ENCODE measurements around the gene IFT122.
A peak's percentile ranks its signal among the peaks of the same experiment; 100 is the strongest.

IFT122 gene

DNA sequence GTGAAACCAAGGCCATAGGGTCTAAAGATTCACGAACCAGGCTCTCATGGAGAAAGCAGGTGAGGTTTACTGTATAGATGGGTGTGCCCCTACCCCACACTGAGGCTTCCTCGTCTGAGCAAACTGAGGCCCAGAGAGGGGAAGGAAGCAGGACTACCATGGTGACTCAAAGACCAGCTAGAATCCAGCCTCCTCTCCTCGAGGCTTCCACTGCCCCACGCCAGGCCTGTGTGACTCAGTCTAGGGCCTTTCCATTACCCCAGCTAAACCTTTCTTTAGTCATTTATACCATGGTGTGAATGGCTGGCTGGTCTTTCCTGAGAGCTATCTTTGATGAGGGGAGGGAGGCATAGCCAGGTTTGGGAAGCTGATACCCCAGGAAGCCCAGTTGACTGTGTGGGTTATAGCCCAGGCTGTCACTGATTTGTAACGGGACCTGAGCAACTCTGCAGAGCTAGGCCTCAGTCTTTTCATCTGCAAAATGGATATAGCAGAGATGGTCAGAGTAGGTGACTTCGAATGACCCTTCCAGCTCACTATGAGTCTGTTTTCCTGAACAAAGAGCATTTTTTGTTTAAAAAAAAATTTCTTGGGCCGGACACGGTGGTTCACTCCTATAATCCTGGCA, 85.4 kb downstream of the IFT122 start:
- no peaks in the 10 kb centered on the region for H3K27me3 ChIP-seq (replicated peaks; ENCODE audit: control insufficient read depth, insufficient read depth, low read length)
- no peak overlapping the region for H3K4me3 ChIP-seq (ENCODE audit: low read length)
- peaks cover 17% of the 10 kb centered on the region for H3K4me1 ChIP-seq (ENCODE audit: control insufficient read depth, insufficient read depth, low read length)
- no peaks in the 10 kb centered on the region for H3K36me3 ChIP-seq (ENCODE audit: control insufficient read depth, insufficient read depth, low read length, severe bottlenecking)
- no peak overlapping the region for H3K9ac ChIP-seq (ENCODE audit: low read length)
- DNase-seq (ENCODE audit: low read depth): peak; percentile 42
- no peaks in the 10 kb centered on the region for H3K9me3 ChIP-seq (ENCODE audit: control insufficient read depth, low read length)

DNA sequence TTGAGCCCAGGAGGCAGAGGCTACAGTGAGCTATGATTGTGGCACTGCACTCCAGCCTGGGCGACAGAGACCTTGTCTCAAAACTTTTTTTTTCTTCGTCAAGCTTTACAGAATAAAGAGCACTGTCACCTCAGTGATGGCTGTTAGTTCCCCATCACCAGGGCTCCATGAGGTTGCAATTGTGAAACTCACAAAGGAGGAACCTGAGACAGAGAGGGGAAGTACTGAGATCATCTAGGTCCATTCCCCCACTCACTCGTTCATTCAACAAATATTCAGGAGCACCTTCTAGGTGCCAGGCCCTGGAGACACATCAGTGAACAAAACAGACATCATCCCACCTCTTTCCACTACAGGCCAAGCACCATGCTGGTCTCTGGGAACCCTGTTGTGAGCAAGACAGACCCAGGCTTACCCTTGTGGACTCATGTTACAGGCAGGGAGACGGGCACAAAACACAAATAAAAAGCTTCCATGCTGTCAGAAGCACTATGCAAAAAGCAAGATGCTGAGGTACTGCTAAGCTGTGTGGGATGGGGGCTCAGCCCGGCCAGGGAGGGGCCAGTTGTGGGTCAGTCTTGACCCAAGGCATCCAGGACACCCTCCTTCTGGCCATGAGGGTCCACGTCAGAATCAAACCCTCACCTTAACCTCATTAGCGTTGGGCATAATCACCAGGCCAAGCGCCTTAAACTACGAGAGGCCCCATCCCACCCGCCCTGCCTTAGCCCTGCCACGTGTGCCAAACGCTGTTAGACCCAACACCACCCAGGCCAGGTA, 86.3 kb downstream of the IFT122 start:
- H3K9ac ChIP-seq (ENCODE audit: low read length): no peak overlapping the region
- no peaks in the 10 kb centered on the region for H3K36me3 ChIP-seq (ENCODE audit: control insufficient read depth, insufficient read depth, low read length, severe bottlenecking)
- peaks cover 21% of the 10 kb centered on the region for H3K4me1 ChIP-seq (ENCODE audit: control insufficient read depth, insufficient read depth, low read length)
- no peaks in the 10 kb centered on the region for H3K27me3 ChIP-seq (replicated peaks; ENCODE audit: control insufficient read depth, insufficient read depth, low read length)
- no peaks in the 10 kb centered on the region for H3K9me3 ChIP-seq (ENCODE audit: control insufficient read depth, low read length)
- no peak for DNase-seq (ENCODE audit: low read depth)
- H3K4me3 ChIP-seq (ENCODE audit: low read length): no peak overlapping the region

DNA sequence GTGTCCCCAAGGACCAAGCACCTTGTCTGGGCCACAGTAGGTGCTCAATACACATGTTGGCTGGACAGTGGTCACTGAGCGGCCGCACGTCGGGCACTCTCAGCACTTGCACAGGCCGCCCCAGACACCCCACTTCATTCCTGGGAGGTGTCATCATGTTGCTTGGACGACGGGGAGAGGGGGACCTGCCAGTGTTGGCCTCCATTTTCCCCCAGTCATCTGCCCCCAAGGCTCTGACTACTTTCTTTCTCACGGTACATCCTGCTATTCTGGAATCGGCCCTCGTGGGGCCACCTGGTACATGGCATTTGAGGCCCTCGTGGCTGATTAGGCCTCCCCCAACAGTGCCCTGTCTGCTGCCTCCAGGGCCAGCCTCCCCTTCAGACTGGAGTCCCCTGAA, 87.2 kb downstream of the IFT122 start:
- no peaks in the 10 kb centered on the region for H3K9me3 ChIP-seq (ENCODE audit: control insufficient read depth, low read length)
- peaks cover 21% of the 10 kb centered on the region for H3K4me1 ChIP-seq (ENCODE audit: control insufficient read depth, insufficient read depth, low read length)
- DNase-seq (ENCODE audit: low read depth): no peak
- no peak overlapping the region for H3K4me3 ChIP-seq (ENCODE audit: low read length)
- H3K36me3 ChIP-seq (ENCODE audit: control insufficient read depth, insufficient read depth, low read length, severe bottlenecking): no peaks in the 10 kb centered on the region
- H3K27me3 ChIP-seq (replicated peaks; ENCODE audit: control insufficient read depth, insufficient read depth, low read length): no peaks in the 10 kb centered on the region
- no peak overlapping the region for H3K9ac ChIP-seq (ENCODE audit: low read length)

DNA sequence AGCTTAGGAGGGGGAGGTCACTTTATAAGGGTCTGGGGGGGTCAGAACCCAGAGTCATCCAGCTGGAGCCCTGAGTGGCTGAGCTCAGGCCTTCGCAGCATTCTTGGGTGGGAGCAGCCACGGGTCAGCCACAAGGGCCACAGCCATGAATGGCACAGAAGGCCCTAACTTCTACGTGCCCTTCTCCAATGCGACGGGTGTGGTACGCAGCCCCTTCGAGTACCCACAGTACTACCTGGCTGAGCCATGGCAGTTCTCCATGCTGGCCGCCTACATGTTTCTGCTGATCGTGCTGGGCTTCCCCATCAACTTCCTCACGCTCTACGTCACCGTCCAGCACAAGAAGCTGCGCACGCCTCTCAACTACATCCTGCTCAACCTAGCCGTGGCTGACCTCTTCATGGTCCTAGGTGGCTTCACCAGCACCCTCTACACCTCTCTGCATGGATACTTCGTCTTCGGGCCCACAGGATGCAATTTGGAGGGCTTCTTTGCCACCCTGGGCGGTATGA, 88.6 kb downstream of the IFT122 start, which contains the start of gene RHO:
TSS of gene RHO (plus strand) at position 51 of the 512 bp plus-strand sequence. CDS start at position 146, 95 bp downstream.
- H3K4me1 ChIP-seq (ENCODE audit: control insufficient read depth, insufficient read depth, low read length): peaks cover 21% of the 10 kb centered on the region
- DNase-seq (ENCODE audit: low read depth): no peak
- H3K9ac ChIP-seq (ENCODE audit: low read length): peak within 1 kb of the TSS; percentile 55

DNA sequence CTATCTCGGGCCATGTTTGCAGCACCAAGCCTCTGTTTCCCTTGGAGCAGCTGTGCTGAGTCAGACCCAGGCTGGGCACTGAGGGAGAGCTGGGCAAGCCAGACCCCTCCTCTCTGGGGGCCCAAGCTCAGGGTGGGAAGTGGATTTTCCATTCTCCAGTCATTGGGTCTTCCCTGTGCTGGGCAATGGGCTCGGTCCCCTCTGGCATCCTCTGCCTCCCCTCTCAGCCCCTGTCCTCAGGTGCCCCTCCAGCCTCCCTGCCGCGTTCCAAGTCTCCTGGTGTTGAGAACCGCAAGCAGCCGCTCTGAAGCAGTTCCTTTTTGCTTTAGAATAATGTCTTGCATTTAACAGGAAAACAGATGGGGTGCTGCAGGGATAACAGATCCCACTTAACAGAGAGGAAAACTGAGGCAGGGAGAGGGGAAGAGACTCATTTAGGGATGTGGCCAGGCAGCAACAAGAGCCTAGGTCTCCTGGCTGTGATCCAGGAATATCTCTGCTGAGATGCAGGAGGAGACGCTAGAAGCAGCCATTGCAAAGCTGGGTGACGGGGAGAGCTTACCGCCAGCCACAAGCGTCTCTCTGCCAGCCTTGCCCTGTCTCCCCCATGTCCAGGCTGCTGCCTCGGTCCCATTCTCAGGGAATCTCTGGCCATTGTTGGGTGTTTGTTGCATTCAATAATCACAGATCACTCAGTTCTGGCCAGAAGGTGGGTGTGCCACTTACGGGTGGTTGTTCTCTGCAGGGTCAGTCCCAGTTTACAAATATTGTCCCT, 89.6 kb downstream of the IFT122 start:
- peak overlapping the region; percentile 55 for H3K9ac ChIP-seq (ENCODE audit: low read length)
- no peaks in the 10 kb centered on the region for H3K9me3 ChIP-seq (ENCODE audit: control insufficient read depth, low read length)

More for the DNA sequence above, 88.6 kb downstream of the IFT122 start, which contains the start of gene RHO:
- Histone ChIP-seq H3K9me3 (ENCODE audit: control insufficient read depth, low read length) (no peaks in the 10 kb centered on the region), H3K4me3 (ENCODE audit: low read length) (no peak within 1 kb of the TSS), H3K36me3 (ENCODE audit: control insufficient read depth, insufficient read depth, low read length, severe bottlenecking) (no peaks in the 10 kb centered on the region), H3K27me3 (replicated peaks; ENCODE audit: control insufficient read depth, insufficient read depth, low read length) (no peaks in the 10 kb centered on the region)

DNA sequence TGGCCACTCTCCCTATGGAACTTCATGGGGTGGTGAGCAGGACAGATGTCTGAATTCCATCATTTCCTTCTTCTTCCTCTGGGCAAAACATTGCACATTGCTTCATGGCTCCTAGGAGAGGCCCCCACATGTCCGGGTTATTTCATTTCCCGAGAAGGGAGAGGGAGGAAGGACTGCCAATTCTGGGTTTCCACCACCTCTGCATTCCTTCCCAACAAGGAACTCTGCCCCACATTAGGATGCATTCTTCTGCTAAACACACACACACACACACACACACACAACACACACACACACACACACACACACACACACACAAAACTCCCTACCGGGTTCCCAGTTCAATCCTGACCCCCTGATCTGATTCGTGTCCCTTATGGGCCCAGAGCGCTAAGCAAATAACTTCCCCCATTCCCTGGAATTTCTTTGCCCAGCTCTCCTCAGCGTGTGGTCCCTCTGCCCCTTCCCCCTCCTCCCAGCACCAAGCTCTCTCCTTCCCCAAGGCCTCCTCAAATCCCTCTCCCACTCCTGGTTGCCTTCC, 90.3 kb downstream of the IFT122 start:
- Histone ChIP-seq H3K9ac (ENCODE audit: low read length) (peak overlapping the region; percentile 55), H3K4me3 (ENCODE audit: low read length) (peak overlapping the region; percentile 17), H3K9me3 (ENCODE audit: control insufficient read depth, low read length) (no peaks in the 10 kb centered on the region), H3K4me1 (ENCODE audit: control insufficient read depth, insufficient read depth, low read length) (peaks cover 22% of the 10 kb centered on the region), H3K36me3 (ENCODE audit: control insufficient read depth, insufficient read depth, low read length, severe bottlenecking) (no peaks in the 10 kb centered on the region), H3K27me3 (replicated peaks; ENCODE audit: control insufficient read depth, insufficient read depth, low read length) (no peaks in the 10 kb centered on the region)
- peak; percentile 47 for DNase-seq (ENCODE audit: low read depth)

More for the DNA sequence above, 89.6 kb downstream of the IFT122 start:
- H3K4me3 ChIP-seq (ENCODE audit: low read length): peak overlapping the region; percentile 17
- H3K36me3 ChIP-seq (ENCODE audit: control insufficient read depth, insufficient read depth, low read length, severe bottlenecking): no peaks in the 10 kb centered on the region
- DNase-seq (ENCODE audit: low read depth): no peak
- H3K4me1 ChIP-seq (ENCODE audit: control insufficient read depth, insufficient read depth, low read length): peaks cover 21% of the 10 kb centered on the region
- no peaks in the 10 kb centered on the region for H3K27me3 ChIP-seq (replicated peaks; ENCODE audit: control insufficient read depth, insufficient read depth, low read length)

DNA sequence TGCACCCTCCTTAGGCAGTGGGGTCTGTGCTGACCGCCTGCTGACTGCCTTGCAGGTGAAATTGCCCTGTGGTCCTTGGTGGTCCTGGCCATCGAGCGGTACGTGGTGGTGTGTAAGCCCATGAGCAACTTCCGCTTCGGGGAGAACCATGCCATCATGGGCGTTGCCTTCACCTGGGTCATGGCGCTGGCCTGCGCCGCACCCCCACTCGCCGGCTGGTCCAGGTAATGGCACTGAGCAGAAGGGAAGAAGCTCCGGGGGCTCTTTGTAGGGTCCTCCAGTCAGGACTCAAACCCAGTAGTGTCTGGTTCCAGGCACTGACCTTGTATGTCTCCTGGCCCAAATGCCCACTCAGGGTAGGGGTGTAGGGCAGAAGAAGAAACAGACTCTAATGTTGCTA, 90.8 kb downstream of the IFT122 start:
- H3K36me3 ChIP-seq (ENCODE audit: control insufficient read depth, insufficient read depth, low read length, severe bottlenecking): no peaks in the 10 kb centered on the region
- DNase-seq (ENCODE audit: low read depth): no peak
- H3K27me3 ChIP-seq (replicated peaks; ENCODE audit: control insufficient read depth, insufficient read depth, low read length): no peaks in the 10 kb centered on the region

DNA sequence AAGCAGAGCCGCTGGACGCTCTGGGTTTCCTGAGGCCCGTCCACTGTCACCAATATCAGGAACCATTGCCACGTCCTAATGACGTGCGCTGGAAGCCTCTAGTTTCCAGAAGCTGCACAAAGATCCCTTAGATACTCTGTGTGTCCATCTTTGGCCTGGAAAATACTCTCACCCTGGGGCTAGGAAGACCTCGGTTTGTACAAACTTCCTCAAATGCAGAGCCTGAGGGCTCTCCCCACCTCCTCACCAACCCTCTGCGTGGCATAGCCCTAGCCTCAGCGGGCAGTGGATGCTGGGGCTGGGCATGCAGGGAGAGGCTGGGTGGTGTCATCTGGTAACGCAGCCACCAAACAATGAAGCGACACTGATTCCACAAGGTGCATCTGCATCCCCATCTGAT, 91.7 kb downstream of the IFT122 start:
- Histone ChIP-seq H3K27me3 (replicated peaks; ENCODE audit: control insufficient read depth, insufficient read depth, low read length) (no peaks in the 10 kb centered on the region), H3K4me1 (ENCODE audit: control insufficient read depth, insufficient read depth, low read length) (peaks cover 18% of the 10 kb centered on the region), H3K36me3 (ENCODE audit: control insufficient read depth, insufficient read depth, low read length, severe bottlenecking) (no peaks in the 10 kb centered on the region), H3K4me3 (ENCODE audit: low read length) (no peak overlapping the region), H3K9me3 (ENCODE audit: control insufficient read depth, low read length) (no peaks in the 10 kb centered on the region), H3K9ac (ENCODE audit: low read length) (no peak overlapping the region)
- no peak for DNase-seq (ENCODE audit: low read depth)

More for the DNA sequence above, 90.8 kb downstream of the IFT122 start:
- Histone ChIP-seq H3K4me1 (ENCODE audit: control insufficient read depth, insufficient read depth, low read length) (peaks cover 18% of the 10 kb centered on the region), H3K9me3 (ENCODE audit: control insufficient read depth, low read length) (no peaks in the 10 kb centered on the region), H3K4me3 (ENCODE audit: low read length) (no peak overlapping the region), H3K9ac (ENCODE audit: low read length) (peak overlapping the region; percentile 52)

DNA sequence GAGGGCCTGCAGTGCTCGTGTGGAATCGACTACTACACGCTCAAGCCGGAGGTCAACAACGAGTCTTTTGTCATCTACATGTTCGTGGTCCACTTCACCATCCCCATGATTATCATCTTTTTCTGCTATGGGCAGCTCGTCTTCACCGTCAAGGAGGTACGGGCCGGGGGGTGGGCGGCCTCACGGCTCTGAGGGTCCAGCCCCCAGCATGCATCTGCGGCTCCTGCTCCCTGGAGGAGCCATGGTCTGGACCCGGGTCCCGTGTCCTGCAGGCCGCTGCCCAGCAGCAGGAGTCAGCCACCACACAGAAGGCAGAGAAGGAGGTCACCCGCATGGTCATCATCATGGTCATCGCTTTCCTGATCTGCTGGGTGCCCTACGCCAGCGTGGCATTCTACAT, 92.2 kb downstream of the IFT122 start:
- Histone ChIP-seq H3K9ac (ENCODE audit: low read length) (no peak overlapping the region), H3K9me3 (ENCODE audit: control insufficient read depth, low read length) (no peaks in the 10 kb centered on the region), H3K27me3 (replicated peaks; ENCODE audit: control insufficient read depth, insufficient read depth, low read length) (no peaks in the 10 kb centered on the region), H3K36me3 (ENCODE audit: control insufficient read depth, insufficient read depth, low read length, severe bottlenecking) (no peaks in the 10 kb centered on the region), H3K4me1 (ENCODE audit: control insufficient read depth, insufficient read depth, low read length) (peaks cover 18% of the 10 kb centered on the region), H3K4me3 (ENCODE audit: low read length) (no peak overlapping the region)
- no peak for DNase-seq (ENCODE audit: low read depth)

DNA sequence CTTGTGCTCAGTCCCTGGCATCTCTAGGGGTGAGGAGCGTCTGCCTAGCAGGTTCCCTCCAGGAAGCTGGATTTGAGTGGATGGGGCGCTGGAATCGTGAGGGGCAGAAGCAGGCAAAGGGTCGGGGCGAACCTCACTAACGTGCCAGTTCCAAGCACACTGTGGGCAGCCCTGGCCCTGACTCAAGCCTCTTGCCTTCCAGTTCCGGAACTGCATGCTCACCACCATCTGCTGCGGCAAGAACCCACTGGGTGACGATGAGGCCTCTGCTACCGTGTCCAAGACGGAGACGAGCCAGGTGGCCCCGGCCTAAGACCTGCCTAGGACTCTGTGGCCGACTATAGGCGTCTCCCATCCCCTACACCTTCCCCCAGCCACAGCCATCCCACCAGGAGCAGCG, 93.4 kb downstream of the IFT122 start:
- DNase-seq (ENCODE audit: low read depth): no peak
- Histone ChIP-seq H3K4me3 (ENCODE audit: low read length) (no peak overlapping the region), H3K27me3 (replicated peaks; ENCODE audit: control insufficient read depth, insufficient read depth, low read length) (no peaks in the 10 kb centered on the region), H3K4me1 (ENCODE audit: control insufficient read depth, insufficient read depth, low read length) (peaks cover 18% of the 10 kb centered on the region), H3K36me3 (ENCODE audit: control insufficient read depth, insufficient read depth, low read length, severe bottlenecking) (no peaks in the 10 kb centered on the region), H3K9me3 (ENCODE audit: control insufficient read depth, low read length) (no peaks in the 10 kb centered on the region), H3K9ac (ENCODE audit: low read length) (no peak overlapping the region)

All from adipocyte (in vitro differentiated cells).